Keratinocyte (primary cell): ENCODE data around the gene TMEM132A.

ENCODE experiments used
- EZH2 ChIP-seq: IDR thresholded peaks from one replicate; pipeline ENCODE4 v1.6.1; 2012; ENCODE audit warnings: inconsistent platforms, mild to moderate bottlenecking, low read length, moderate library complexity
- TF ChIP-seq, protein P1 (sequence below), 3 experiments: IDR thresholded peaks in 1 of 3; conservative IDR thresholded peaks in 1 of 3; optimal IDR thresholded peaks in 1 of 3; 2 replicates in 2 of 3; 3 replicates in 1 of 3; pipeline versions ENCODE3 to v1.5.1; 2011; ENCODE audit warnings: low read length in 3 of 3, mild to moderate bottlenecking in 3 of 3, moderate library complexity in 2 of 3, control low read depth in 1 of 3, inconsistent platforms in 1 of 3; ENCODE audit not compliant: insufficient read depth in 2 of 3; ENCODE audit errors: extremely low read depth in 1 of 3

DNA sequence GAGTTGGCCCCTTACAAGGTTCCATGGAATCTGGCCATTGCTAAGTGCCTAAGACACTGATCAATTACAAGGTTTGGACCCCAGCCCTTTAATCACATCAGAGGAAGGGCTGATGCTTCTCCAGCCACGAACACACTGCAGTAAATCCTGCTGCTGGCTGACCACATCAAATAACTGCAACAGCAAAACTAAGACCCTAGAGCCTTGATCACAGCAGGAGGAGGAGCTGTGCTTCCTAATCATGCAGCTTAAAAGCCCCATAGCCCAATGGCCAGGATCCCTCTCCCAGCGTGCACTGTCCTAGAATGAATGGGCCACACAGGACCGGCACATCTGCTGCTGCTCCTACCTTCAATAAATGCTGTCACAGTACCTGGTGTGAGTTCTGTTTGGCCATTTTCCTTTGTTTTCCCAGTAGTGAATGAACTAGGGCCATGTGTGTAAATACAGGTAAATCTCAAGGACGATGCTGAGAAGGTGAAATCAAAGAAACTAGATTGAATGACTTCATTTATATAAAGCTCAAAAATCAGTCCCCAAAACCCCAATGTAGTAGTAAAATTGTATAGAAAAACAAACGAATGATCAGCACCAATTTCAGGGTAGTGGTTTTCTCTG lies 44.2 kb upstream of the TMEM132A start:
- TF ChIP-seq, protein P1, sequence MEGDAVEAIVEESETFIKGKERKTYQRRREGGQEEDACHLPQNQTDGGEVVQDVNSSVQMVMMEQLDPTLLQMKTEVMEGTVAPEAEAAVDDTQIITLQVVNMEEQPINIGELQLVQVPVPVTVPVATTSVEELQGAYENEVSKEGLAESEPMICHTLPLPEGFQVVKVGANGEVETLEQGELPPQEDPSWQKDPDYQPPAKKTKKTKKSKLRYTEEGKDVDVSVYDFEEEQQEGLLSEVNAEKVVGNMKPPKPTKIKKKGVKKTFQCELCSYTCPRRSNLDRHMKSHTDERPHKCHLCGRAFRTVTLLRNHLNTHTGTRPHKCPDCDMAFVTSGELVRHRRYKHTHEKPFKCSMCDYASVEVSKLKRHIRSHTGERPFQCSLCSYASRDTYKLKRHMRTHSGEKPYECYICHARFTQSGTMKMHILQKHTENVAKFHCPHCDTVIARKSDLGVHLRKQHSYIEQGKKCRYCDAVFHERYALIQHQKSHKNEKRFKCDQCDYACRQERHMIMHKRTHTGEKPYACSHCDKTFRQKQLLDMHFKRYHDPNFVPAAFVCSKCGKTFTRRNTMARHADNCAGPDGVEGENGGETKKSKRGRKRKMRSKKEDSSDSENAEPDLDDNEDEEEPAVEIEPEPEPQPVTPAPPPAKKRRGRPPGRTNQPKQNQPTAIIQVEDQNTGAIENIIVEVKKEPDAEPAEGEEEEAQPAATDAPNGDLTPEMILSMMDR (optimal IDR thresholded peaks at IDR 0.05 in 1 of 3, IDR thresholded peaks at IDR 0.05 in 1 of 3, conservative IDR thresholded peaks at IDR 0.05 in 1 of 3; ENCODE audit: extremely low read depth in 1 of 3, insufficient read depth in 2 of 3, low read length in 3 of 3), result no peak
- TF ChIP-seq EZH2, result no peak
